B cell (primary cell): ENCODE measurements around the gene MROH7. TPM values are rescaled to one million over a fixed set of nuclear protein-coding genes. Genes with fewer than 3 reads are reported as not detected.

Source experiments
- ATAC-seq: fragments of 200-7000 bp; cut with Tn5 transposase; one replicate; pipeline ENCODE4 v1.10.0; 2021; ENCODE audit warnings: low read depth, mild to moderate bottlenecking, moderate number of reproducible peaks, moderate library complexity
- CTCF ChIA-PET: fragments of 350-600 bp; sonication (Branson Sonifier 250); formaldehyde crosslinking; loops from one replicate; lab custom pipeline; 2021; ENCODE audit warnings: antibody characterized with exemption, inconsistent platforms; lab: Charles Lee
- POLR2A ChIA-PET: fragments of 350-600 bp; sonication (Branson Sonifier 250); formaldehyde crosslinking; loops from one replicate; lab custom pipeline; 2021; ENCODE audit warnings: antibody characterized with exemption; lab: Charles Lee
- DNase-seq: peaks from one replicate; pipeline ENCODE4 v3.0.0; 2013
- H2AFZ ChIP-seq: 2 replicates; pipeline ENCODE4 v1.6.1; 2012; ENCODE audit warnings: mild to moderate bottlenecking, low read depth, low read length; ENCODE audit not compliant: insufficient read depth, poor library complexity, severe bottlenecking
- H3K27ac ChIP-seq, 2 donors: 1 replicate in 1 of 2; 2 replicates in 1 of 2; pipeline ENCODE4 v1.5.1; 2012 to 2013; ENCODE audit warnings: low read length in 2 of 2, mild to moderate bottlenecking in 2 of 2, moderate library complexity in 1 of 2
- H3K27me3 ChIP-seq, 4 experiments: fragments of 200-600 bp in 1 of 4; sonication (generic) in 1 of 4; replicated peaks in 1 of 4; 1 replicate in 2 of 4; 2 replicates in 2 of 4; pipeline versions ENCODE4 v1.6.1 to v1.7.0; 2013 to 2016; ENCODE audit warnings: low read length in 3 of 4, mild to moderate bottlenecking in 2 of 4, mixed read lengths in 1 of 4, moderate library complexity in 1 of 4; ENCODE audit not compliant: insufficient read depth in 4 of 4, control insufficient read depth in 3 of 4; ENCODE audit errors: control extremely low read depth in 1 of 4
- H3K36me3 ChIP-seq, 2 experiments: replicated peaks in 1 of 2; 1 replicate in 1 of 2; 2 replicates in 1 of 2; pipeline versions ENCODE4 v1.6.1 to v1.7.1; 2013; ENCODE audit warnings: low read length in 1 of 2; ENCODE audit not compliant: insufficient read depth in 2 of 2, control insufficient read depth in 1 of 2; ENCODE audit errors: control extremely low read depth in 1 of 2, extremely low read depth in 1 of 2
- H3K4me1 ChIP-seq, 2 donors: fragments of 200-600 bp in 1 of 2; sonication (generic) in 1 of 2; 1 replicate in 1 of 2; 2 replicates in 1 of 2; pipeline versions ENCODE4 v1.5.1 to v1.6.1; 2013 to 2017; ENCODE audit warnings: low read length in 2 of 2; ENCODE audit not compliant: control insufficient read depth in 2 of 2, insufficient read depth in 2 of 2
- H3K4me2 ChIP-seq: replicated peaks from 2 replicates; pipeline ENCODE3; 2012; ENCODE audit warnings: mild to moderate bottlenecking, low read depth, low read length; ENCODE audit not compliant: poor library complexity, severe bottlenecking
- H3K4me3 ChIP-seq, 5 experiments: fragments of 200-600 bp in 1 of 5; sonication (generic) in 1 of 5; 1 replicate in 3 of 5; 2 replicates in 2 of 5; pipeline versions ENCODE4 v1.5.1 to v1.7.0; 2011 to 2016; ENCODE audit warnings: low read length in 4 of 5, mild to moderate bottlenecking in 4 of 5, low read depth in 2 of 5, control low read depth in 1 of 5, moderate library complexity in 1 of 5; ENCODE audit not compliant: insufficient read depth in 1 of 5; ENCODE audit errors: control extremely low read depth in 1 of 5, extremely low read depth in 1 of 5
- H3K79me2 ChIP-seq: fragments of 200-600 bp; sonication (generic); one replicate; pipeline ENCODE4 v1.6.0; 2016; ENCODE audit warnings: low read length; ENCODE audit not compliant: control insufficient read depth, insufficient read depth
- H3K9ac ChIP-seq: fragments of 200-600 bp; sonication (generic); 2 replicates; pipeline ENCODE4 v1.6.1; 2017; ENCODE audit warnings: mild to moderate bottlenecking, low read length, moderate library complexity
- H3K9me3 ChIP-seq, 3 donors: one replicate each; pipeline versions ENCODE4 v1.6.1 to v1.7.1; 2013; ENCODE audit warnings: low read length in 2 of 3; ENCODE audit not compliant: control insufficient read depth in 2 of 3, insufficient read depth in 1 of 3; ENCODE audit errors: control extremely low read depth in 1 of 3
- H4K20me1 ChIP-seq: 2 replicates; pipeline ENCODE4 v1.6.0; 2012; ENCODE audit warnings: mild to moderate bottlenecking, low read length; ENCODE audit not compliant: insufficient read depth, control insufficient read depth, poor library complexity, severe bottlenecking
- H3K27ac Mint-ChIP-seq: one replicate; pipeline ENCODE4 v1.8.0; 2021; ENCODE audit warnings: mixed read lengths
- H3K27me3 Mint-ChIP-seq: one replicate; pipeline ENCODE4 v1.8.0; 2021; ENCODE audit warnings: mixed read lengths
- H3K4me1 Mint-ChIP-seq: one replicate; pipeline ENCODE4 v1.8.0; 2021; ENCODE audit warnings: mixed read lengths
- H3K4me3 Mint-ChIP-seq: one replicate; pipeline ENCODE4 v1.8.0; 2021; ENCODE audit warnings: mixed read lengths
- H3K9me3 Mint-ChIP-seq: one replicate; pipeline ENCODE4 v1.8.0; 2022; ENCODE audit warnings: mixed read lengths; ENCODE audit not compliant: insufficient read depth
- EZH2 ChIP-seq: IDR thresholded peaks from 2 replicates; pipeline ENCODE4 v1.6.1; 2012; ENCODE audit warnings: borderline replicate concordance, low read depth, mild to moderate bottlenecking, moderate library complexity, low read length; ENCODE audit not compliant: insufficient read depth, poor library complexity, severe bottlenecking
- WGBS: methylation state at CpG from one replicate; pipeline ENCODE4 v1.1.5; 2013; ENCODE audit warnings: missing lambda C conversion rate; ENCODE audit not compliant: insufficient coverage; 5-methylcytosine and 5-hydroxymethylcytosine counted together
- intact Hi-C: fragments of 100-400 bp; cut with micrococcal nuclease; formaldehyde crosslinking; loops from one replicate; pipeline ENCODE4 v1.10.0; 2022
- polyA plus RNA-seq: library from polyadenylated mRNA; depleted of rRNA; stranded (reverse); fragments of >200 nt; gene quantifications from 2 replicates; pipeline ENCODE4 v1.2.3, GENCODE V29; 2012
- total RNA-seq, 2 donors: library from RNA; stranded (reverse); fragments of 120-200 nt in 1 of 2; gene quantifications; 1 replicate in 1 of 2; 2 replicates in 1 of 2; pipeline versions ENCODE4 v1.2.3 to v1.2.4, GENCODE V29; 2013 to 2022
- TF ChIP-seq, protein P1 (sequence below): fragments of 200-600 bp; IDR thresholded peaks from one replicate; pipeline ENCODE4 v1.8.0; 2022; ENCODE audit warnings: antibody characterized with exemption, mild to moderate bottlenecking

Gene MROH7
- total and polyA plus RNA-seq, 2 donors (not counting 1 experiment from before 2014, with no cell fraction given), result not detected

DNA sequence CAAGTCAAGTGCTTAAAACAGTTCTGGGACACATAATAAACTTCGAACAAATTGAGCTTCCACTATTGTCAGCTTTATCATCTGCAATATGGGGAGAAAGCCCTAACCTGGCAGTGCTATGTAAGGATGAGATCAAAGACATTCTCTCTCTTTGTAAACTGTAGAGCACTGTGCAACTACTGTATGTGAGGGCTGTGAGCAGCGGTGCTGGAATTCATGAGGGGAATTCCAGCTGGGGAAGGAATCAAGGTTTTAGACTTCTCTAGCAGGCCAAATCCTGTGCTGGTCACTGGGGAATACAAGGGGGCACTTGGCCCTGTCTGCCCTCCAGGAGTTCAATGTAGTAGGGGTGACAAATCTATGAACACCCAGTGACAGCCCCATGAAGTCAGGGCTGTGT lies 27.6 kb upstream of the MROH7 start:
- H3K4me1 Mint-ChIP-seq, result no peaks in the 10 kb centered on the region
- no peak overlapping the region for H3K4me2 ChIP-seq
- H3K27me3 Mint-ChIP-seq, result peaks cover 5% of the 10 kb centered on the region
- intact Hi-C loops, result no loop called here
- no peaks in the 10 kb centered on the region for H3K27me3 ChIP-seq
- H3K9ac ChIP-seq, result no peak overlapping the region
- H3K79me2 ChIP-seq, result no peaks in the 10 kb centered on the region
- no peaks in the 10 kb centered on the region for H3K9me3 Mint-ChIP-seq
- H3K4me1 ChIP-seq, result no peaks in the 10 kb centered on the region
- CTCF ChIA-PET, result no interaction called here
- no peak for DNase-seq
- H3K27ac Mint-ChIP-seq, result no peak overlapping the region
- H3K9me3 ChIP-seq, result no peaks in the 10 kb centered on the region
- POLR2A ChIA-PET, result no interaction called here
- no peak overlapping the region for H3K27ac ChIP-seq
- no peak overlapping the region for H3K4me3 ChIP-seq
- H3K36me3 ChIP-seq, result no peaks in the 10 kb centered on the region
- no peak for ATAC-seq
- 71% methylated on average over 1 of the region's 2 CpGs for WGBS
- H3K4me3 Mint-ChIP-seq, result no peak overlapping the region
- H4K20me1 ChIP-seq, result no peaks in the 10 kb centered on the region
- TF ChIP-seq, protein P1, sequence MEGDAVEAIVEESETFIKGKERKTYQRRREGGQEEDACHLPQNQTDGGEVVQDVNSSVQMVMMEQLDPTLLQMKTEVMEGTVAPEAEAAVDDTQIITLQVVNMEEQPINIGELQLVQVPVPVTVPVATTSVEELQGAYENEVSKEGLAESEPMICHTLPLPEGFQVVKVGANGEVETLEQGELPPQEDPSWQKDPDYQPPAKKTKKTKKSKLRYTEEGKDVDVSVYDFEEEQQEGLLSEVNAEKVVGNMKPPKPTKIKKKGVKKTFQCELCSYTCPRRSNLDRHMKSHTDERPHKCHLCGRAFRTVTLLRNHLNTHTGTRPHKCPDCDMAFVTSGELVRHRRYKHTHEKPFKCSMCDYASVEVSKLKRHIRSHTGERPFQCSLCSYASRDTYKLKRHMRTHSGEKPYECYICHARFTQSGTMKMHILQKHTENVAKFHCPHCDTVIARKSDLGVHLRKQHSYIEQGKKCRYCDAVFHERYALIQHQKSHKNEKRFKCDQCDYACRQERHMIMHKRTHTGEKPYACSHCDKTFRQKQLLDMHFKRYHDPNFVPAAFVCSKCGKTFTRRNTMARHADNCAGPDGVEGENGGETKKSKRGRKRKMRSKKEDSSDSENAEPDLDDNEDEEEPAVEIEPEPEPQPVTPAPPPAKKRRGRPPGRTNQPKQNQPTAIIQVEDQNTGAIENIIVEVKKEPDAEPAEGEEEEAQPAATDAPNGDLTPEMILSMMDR, result no peak
- TF ChIP-seq EZH2, result no peak
- no peak overlapping the region for H2AFZ ChIP-seq

DNA sequence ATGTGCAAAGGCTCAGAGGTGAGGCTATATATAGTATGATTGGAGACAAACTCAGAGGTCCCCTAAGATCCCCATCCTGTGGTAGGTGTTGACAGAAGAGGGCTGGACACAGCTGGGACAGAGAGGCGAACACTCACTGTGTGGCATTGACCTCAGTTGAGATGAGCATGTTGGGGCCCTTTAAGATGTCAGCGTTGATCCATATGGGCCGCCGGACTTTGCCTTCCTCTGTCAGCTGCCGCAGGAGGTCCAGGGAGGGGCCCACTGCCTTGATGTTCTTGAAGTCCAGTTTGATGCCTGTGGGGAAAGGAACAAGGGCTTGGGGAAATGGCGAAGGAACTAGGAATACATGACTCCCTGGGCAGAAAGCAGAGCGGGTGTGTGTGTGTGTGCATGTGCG lies 27.0 kb upstream of the MROH7 start:
- Histone ChIP-seq H3K27ac (no peak overlapping the region), H4K20me1 (no peaks in the 10 kb centered on the region), H3K36me3 (no peaks in the 10 kb centered on the region), H3K4me2 (no peak overlapping the region), H2AFZ (no peak overlapping the region), H3K4me3 (no peak overlapping the region), H3K27me3 (no peaks in the 10 kb centered on the region), H3K9ac (no peak overlapping the region), H3K79me2 (no peaks in the 10 kb centered on the region), H3K9me3 (no peaks in the 10 kb centered on the region), H3K4me1 (no peaks in the 10 kb centered on the region)
- DNase-seq (no peak), ATAC-seq (no peak)
- ChIA-PET POLR2A (no interaction called here), CTCF (no interaction called here)
- Mint-ChIP-seq H3K27ac (no peak overlapping the region), H3K4me3 (no peak overlapping the region), H3K9me3 (no peaks in the 10 kb centered on the region), H3K27me3 (peaks cover 5% of the 10 kb centered on the region), H3K4me1 (no peaks in the 10 kb centered on the region)
- intact Hi-C loops, result no loop called here
- WGBS, result 92% methylated on average over 8 of the region's 8 CpGs
- TF ChIP-seq EZH2, result no peak
- TF ChIP-seq, protein P1, result no peak
